ENCODE data around the gene DVL2.

- TF ChIP-seq CTCF (IDR thresholded peaks at IDR 0.05) (no peak), POLR2A (IDR thresholded peaks at IDR 0.05) (no peak)
Measured at GRCh38 chr17:7233701-7234082, 625 bp downstream of the DVL2 start.
